ENCODE measurements around the gene AFAP1L2.

Gene AFAP1L2

DNA sequence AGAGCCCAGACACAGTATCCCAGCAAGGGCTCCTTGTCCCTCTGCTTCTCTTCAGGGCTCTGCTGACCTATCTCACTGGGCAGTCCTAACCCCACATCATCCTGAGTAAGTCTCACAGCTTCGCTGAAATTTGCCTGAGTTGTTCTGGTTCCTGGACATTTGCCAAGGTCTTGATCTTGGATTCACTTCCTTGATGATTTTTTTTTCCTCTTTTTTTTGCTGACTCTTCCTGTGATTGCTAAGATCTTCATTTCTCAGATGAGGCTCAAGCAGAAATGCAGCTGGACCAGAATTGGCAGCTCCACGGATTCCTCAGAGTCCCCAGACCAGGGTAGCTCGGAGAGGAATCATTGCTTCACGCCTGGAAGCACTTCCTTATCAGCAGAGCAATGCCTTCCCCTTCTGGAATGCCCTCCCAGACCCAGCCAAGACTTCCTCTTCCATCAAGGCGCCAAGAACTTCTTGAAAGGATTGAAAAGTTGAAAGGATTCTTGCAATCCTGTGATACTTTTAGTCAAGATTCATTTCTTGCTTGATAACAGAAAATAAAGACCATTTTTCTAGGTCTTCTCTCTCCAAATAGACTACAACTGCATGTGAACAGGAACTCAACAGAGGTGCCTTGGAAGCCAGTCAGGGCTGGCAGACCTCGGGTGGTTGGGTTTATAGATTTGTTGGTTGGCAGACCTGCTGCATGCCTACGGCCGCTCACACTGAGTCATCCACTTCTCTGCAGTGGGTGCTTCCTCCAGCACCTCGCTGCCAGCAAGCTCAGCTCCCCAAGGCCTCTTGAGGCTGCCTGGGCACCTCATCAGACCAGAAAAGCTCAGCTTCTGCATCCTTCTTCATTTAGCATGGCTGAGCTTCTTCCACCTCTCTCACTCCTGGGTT is 8.8 kb upstream of the AFAP1L2 start:
- no peak for DNase-seq

DNA sequence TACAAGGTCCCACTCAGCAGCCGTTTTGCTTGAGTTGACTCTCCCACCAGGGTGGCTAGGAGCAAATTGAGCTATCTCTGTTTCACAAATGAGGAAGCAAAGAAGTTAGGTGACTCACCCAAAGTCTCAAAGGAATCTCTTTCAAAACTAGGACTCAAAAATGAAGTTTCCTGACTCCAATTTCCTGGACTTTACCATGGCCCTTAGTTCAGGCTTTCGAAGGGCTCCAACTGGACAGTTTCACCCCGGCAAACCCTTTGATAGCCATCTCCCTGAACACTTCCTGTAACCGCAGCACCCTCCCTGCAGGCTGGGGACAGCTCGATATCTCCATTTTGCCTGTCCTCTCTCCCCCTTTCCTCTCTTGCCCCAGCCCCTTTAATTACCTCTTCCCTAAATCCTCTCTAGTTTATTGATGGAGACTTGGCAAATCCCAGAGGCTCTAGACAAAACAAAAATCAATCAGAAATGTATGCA is 4.7 kb upstream of the AFAP1L2 start:
- no peak for DNase-seq

DNA sequence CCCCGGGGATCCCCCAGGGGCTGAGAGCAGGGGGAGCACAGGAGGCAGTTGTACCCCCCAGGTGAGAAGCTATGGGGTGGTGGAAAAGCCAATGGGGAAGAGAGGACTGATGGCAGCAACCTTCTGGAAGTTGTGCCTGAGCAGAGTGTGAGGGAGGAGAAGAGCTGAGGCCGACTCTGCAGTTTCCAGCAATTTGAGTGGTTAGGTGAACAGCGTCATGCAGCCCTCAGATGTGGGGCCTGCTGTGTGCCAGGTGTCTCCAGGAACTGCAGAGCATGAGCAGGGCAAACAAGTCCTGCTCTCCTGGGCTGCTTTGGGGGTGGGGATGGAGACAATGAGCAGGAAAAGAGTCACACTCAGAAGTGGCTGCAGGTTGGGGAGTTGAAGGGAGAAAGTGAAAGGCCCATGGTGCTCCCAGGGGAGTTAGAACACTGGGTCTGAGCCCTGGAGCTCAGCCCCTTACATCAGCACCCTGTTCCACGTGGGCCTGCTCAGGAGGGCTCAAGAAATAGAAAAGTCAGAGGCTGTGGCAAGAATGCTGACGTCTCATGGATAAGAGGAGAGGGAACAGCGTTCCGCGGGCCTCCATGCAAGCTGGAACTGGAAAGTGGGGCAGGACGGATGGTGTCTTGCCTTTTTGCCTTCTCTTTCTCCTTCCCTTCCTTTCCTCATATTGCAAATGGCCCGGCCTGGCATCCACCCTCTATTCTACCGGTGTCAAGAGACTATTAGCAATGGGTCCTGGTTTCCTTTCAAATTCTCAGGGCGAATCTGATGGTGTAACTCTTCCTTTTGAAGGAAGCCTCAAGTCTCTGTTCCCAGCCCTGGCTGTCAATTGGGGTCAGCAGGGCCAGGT is 4.0 kb upstream of the AFAP1L2 start:
- DNase-seq = no peak

DNA sequence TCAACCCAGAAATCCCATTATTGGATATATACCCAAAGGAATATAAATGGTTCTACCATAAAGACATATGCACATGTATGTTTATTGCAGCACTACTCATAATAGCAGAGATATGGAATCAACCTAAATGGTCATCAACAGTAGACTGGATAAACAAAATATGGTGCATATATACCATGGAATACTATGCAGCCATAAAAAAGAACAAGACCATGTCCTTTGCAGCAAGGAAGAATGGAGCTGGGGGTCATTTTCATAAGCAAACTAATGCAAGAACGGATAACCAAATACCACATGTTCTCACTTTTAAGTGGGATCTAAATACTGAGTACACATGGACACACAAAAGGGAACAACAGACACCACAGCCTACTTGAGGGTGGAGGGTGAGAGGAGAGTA is 2.2 kb upstream of the AFAP1L2 start:
- DNase-seq = no peak

DNA sequence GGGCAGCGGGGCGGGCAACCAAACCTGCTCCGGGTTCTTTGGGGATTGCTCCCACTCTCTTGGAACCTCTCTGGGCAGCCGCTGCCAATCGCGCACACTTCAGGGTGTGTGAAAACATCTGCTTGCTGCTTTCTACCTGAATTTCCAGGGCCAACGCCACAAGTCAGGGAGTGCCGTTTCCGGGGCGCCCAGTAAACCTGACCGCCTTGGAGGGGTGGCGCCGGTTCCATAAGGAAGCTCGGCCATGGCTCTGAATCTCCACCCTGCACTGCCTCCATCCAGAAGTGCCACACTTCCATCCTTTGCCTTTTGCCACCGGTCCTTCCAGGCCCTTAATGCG is 679 bp upstream of the AFAP1L2 start:
- no peak for DNase-seq

DNA sequence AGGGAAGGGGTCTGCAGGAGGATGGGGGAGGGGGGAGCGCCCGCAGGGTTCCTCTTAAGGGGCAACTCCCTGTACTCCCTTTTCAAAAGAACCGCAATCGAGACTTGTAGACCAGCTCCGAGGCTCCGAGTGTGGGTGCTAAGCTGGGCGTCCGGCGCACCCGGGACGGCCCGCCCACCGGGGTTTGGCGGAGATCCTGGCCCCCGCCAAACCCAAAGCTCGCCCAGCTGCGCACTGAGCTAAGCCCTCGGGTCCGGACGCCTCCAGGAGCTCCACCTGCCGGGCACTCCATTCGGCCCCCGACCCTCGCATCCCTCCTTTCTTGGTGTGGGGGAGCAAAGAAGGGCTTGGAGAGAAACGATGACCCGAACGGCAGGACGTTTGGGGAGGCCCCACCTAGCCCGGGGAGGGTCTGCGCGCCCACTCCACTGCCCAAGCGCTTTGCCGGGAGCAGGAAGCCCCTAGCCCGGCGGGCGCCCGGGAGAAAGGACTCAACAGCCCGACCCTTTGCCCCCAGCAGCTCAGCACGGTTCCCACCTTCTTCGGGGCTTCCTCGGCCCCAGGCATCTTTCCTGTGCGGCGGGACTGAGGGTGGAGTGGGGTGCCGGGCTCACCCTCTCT is 651 bp downstream of the AFAP1L2 start:
- DNase-seq = no peak

DNA sequence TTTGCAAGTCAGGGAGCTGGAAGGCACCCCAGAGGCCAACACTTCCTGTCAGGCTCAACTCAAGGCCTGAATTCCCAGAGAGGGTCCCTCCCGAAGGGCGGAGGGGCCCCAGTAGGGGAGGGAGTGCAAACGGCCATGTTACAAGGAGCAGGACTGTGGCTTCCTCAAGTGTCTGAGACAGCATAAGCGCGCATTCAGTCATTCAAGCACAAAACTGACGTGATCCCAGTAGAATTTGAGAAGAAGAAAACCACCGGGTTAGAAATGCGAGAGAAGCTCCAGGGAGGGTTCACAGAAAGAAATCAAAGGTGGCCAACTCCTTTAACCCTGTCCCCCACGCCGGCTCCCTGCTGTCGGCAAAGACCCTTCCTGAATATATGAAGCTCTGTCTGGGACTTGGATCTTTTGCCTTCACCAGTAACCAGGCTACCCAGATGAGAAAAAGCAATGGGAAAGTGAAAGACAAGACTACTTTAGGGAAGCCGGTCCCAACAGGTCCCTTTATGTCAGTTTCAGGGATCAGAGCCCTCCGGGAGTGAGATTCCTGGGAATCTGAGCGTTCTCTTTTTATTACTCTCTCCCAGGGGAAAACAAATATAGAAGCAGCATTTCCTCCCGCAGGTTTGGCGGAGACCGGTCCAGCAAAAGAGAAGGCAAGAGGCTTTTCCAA is 1.3 kb downstream of the AFAP1L2 start:
- DNase-seq = no peak

DNA sequence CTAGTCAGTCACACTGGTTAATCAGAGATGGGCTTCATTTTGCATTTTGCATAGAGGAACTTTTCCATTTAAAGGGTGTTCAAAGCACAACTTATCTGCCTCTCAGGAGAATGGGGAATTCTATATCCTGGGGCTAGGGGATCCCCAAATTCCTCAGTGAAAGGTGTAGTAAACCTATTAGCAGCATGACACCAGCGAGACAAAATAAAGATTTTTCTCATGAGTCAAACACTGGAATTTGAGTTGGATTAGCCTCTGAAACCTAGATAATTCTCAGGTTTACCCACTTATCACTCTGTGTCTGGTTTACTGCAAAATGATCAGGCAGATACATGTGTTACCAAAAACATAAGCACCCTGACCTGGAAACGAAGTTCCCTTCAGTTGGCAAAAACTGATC is 2.1 kb downstream of the AFAP1L2 start:
- no peak for DNase-seq

DNA sequence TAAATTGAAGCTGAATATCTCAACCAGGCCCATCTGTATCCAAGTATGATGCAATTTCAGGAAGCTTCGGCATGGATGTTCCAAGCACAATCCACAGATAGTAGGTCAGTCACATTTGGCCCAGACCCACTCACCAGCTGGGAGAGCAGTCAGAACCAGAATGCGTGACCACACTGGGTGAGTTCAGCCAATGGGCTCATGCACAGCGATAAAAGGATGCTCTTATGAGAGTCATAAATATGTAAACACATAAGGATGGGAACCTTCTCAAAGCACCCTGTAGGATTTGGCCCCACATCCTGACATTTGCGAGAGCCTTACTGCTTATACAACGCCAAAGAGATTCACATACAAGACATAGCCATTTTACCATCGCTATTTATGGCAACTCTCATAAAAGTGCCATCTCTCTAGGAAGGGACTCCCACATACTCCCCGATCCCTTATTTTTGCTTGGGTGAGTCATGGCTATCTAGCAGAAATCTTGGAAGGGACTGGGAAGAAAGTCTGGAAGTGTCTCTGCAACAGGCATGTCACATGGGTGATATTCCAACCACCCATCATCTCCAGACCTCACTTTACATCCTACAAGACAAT is 3.0 kb downstream of the AFAP1L2 start:
- no peak for DNase-seq

DNA sequence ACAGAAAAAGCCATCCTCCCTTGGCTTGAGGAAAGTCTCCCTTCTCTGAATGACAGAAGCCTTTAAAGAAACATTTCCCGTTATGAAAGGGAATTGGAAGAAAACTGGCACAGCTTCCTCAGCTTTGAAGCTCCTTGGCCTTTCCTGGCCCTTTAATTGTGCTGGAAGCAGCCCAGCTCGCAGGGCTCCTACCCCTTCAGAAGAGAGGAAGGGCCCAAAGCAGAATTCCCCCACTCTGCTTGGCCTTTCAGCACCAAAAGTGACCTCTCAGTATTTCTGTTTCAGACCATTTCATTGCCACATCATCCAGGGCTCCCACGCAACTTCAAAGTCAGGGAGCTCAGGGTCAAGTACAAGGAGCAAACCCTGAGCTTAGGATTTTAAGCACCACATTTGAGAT is 4.2 kb downstream of the AFAP1L2 start:
- no peak for DNase-seq

DNA sequence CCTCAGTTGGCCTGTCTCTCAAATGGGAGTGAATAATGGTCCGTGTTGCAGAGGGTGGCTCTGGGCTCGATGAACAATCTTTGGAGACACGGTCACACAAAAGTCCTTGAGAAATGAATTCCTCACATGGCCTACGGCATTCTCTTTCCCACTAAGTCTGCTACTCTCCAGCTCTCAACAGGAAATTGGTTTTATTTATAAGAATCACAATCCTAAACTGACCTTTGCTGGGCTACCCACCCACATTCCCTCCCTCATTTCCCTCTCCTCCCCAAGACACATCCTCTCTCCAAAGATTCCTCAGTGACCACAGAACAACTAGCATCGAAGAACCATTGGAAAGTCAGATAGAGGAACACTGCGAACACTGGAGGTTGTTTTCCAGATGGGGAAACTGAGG is 4.7 kb downstream of the AFAP1L2 start:
- DNase-seq = no peak

DNA sequence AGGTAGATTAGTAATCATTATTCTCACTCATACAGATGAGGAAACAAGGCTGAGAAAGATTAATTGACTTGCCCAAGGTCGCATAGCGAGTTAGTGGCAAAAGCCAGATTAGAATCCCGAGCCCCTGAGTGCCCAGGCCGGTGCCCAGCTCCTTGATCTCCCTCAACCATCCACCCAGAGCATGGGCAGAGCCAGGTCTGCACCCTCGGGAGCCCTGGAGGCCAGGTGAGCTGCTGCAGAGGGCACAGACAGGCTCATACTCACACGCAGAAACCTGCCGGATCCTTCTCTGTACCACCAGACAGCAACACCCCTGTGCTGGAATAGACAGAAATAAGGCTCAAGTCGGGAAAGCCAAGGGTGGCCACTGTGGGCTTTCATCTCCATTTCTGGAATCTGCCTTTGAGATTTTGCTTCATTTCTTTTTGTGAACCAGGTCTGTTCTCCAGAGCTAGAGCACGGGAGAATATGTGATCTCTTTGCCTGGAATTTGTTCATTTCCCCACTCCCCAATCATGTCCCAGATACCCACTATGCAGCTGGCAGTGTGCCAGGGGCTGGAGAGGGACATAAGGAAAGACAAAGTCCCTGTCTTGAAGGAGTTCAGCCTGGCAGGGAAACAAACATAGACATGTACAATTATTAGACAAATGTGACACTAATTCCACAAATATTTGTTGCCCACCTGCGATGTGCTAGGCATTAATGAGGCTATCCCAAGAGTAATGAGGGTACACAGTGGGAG is 5.5 kb downstream of the AFAP1L2 start:
- DNase-seq = no peak

DNA sequence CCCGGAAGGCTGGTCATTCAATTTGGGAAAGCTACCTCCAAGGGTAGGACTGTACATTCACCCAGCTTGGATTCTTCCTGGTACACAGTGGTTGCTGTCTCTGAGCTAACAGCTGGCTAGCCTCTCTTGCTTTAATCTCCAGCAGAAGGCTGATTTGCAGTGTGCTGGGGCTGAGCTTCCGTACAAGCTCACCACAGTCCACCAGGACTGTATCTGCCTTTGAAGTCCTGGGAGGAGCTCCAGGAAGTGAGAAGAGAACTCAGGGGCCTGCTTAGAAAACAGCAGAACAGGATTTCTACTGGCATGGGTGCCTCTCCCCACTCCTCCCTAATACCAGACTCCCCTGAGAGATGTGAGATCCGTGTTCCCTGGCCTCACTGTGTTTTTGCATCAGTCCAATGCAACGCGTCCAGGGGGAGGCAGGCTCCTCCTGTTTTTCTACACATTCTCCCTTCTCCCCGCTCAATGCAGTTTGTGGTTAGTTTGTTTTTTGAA is 6.6 kb downstream of the AFAP1L2 start:
- DNase-seq = no peak

DNA sequence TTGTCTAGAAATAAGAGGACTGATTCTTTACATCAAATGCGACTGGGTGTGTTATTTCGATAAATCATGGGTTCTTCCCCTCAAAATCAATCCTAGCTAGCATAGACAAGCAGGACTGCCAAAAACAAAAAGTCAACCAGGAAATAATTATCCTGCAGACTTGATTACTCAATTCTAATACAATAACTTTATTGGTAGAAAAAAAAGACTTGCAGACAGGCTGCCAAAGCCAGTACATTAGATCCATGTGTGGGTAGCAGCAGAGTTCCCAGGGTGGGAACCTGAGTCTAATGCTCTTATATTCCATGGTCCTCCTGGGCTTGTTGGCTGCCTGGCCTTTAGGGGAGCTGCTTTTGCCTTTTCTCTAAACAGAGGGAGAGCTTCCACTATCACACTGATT is 7.8 kb downstream of the AFAP1L2 start:
- no peak for DNase-seq

DNA sequence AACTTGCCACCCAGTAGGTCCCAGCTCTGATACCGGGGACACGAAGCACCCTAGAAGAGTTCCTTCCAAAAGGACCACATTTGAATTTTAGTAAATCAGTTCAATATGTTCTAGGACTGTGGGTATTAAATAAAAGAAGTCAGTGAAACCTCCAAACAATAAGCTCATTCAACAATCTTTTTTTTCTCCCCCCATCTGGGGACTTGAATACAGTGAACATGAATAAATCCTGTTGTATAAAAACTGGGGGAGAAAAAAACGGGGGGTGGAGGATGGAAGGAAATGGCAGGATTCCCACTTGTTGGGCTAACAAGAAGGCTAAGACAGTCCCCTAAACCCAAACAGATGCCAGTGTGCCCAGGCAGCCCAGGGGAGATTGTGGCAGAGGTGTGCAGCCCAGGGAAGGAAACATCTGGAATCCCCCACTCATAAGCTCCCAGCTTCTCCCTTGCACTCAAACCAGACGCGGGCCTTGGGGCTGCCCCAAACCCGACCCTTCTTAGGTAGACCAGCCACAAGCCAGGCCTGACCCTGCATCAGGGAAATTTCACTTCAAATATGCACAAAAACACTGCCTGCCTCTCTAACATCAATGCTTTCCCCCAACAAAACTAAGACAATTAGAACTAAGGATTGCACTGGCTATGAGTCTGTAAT is 8.8 kb downstream of the AFAP1L2 start:
- DNase-seq = no peak

DNA sequence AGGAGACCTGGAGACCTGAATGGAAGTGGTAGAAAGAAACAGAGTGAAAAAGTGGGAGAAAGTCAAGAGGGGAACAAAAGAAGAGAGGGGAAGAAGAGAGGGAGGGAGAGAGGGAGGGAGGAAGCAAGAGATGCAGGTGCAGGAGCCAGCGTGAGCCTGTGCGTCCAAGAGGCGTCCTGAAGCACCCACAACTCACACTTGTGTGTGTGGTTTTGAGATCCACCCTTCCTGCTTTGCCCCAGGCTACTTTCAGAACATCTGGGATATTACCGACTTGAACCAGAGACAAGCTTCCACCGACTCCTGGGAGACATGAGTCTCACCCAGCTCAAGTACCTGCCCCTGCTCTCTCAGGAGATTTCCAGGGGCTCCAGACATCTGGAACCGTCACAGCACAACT is 9.8 kb downstream of the AFAP1L2 start:
- DNase-seq = no peak

DNA sequence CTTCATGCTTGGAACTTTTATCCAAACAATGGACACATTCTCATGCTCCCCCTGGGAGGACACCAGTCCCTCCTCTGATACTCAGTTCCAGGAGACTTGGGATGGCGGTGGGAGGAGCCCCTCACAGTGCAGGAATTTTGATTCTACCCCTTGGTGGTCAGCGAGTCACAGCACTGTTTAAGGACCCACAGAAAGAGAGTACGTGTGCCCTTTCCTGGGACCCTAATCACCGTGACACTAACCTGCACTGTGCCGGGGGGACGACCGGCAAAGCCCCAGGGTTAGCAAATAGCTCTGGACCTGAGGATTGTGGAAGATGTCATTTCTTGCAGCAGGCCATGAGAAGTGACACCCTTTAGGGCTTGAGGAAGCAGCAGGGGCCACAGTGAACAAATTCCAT is 10.4 kb downstream of the AFAP1L2 start:
- no peak for DNase-seq

DNA sequence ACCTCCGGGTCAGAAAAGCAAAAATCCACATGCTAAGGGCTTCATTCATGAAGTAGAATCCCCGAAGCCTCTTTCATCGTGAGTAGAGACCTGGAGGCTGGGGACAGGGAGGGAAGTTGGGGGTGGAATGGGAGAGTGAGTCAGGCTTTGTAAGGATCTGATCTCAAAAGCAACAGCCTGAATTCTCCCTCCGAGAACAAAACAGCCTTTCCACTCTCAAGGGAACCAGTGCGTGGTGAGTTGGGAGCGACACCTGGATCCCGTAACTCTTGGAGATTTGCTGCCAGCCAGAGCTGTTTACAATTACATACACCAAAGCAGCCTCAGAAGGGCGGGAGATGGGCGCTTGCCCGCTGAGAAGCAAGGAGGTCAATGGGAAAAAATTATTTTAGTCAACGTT is 10.8 kb downstream of the AFAP1L2 start:
- no peak for DNase-seq

DNA sequence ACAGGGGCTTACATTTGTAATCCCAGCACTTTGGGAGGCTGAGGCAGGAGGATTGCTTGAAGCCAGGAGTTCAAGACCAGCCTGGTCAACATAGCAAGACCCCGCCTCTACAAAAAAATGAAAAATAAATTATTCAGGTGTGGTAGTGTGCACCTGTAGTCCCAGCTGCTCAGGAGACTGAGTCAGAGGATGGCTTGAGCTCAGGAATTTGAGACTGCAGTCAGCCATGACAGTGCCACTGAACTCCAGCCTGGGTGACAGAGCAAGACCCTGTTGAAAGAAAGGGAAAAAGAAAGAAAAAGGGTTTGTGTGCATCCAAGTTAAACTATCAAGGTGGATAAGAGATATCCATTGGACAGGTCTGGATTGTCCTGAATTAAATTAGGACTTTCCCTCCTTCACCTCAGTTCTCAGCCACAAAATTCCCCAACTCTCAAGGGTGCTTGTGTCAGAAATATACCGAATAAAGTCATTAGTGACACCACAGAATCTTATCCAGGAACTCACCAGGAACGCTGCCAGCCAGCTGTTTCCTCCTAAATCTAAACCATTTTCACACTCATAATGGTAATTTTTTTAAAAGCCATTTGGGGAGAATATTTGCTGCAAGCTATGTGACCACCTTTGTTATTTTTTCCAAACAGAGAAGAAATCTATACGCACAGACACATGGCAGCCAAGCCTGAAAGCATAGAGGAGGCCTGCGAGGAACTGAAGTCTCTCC is 12.0 kb downstream of the AFAP1L2 start:
- no peak for DNase-seq

DNA sequence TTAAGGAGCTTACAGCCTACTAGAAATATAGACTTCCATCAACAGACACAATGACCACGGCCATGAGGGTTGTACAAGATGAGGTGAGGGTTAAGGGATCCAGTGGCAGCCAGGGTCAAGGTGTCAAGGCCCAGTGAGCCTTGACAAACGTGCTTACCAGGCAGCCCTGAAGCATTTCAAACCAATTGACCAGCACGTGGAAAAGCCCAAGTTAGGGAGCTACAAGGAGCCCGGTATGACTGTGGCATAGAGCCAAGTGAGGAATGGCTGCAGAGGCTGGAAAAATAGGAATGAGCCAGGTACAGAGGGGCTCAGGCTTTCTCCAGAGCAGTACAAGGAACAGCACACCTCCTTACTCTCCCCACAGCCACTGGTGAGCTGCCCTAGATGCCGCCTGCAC is 12.7 kb downstream of the AFAP1L2 start:
- no peak for DNase-seq

DNA sequence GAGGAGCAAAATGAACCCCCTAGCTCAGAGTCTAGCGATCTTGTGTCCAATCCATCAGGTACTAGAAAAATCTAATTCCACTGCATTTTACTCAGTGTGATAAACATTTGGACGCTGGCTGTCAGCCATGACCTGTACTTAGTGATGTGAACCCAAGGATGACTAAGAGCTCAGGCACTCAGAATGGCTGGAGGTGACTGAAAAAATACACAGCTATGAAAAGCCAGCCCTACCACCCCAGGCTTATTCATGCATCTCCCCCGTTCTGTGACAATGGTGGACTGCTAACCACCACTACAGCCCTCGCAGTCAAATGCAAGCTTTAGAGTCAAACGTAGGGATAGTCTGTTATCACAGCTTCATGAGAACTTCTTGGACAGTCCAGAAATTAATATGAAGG is 14.9 kb downstream of the AFAP1L2 start:
- no peak for DNase-seq
